Erythroblast (primary cell): ENCODE results near the gene USPL1.

ENCODE experiments used
- DNase-seq, 2 experiments: peaks; one replicate each; lab custom pipeline; 2025; lab: John Stamatoyannopoulos, UW
- GATA1 ChIP-seq: IDR thresholded peaks from 2 replicates; pipeline ENCODE4 v1.6.1; 2011; ENCODE audit warnings: low read depth, mild to moderate bottlenecking, control low read depth, low read length, moderate library complexity
- POLR2A ChIP-seq: IDR thresholded peaks from 2 replicates; pipeline ENCODE4 v1.6.1; 2011; ENCODE audit warnings: mild to moderate bottlenecking, low read length

The USPL1 gene

DNA sequence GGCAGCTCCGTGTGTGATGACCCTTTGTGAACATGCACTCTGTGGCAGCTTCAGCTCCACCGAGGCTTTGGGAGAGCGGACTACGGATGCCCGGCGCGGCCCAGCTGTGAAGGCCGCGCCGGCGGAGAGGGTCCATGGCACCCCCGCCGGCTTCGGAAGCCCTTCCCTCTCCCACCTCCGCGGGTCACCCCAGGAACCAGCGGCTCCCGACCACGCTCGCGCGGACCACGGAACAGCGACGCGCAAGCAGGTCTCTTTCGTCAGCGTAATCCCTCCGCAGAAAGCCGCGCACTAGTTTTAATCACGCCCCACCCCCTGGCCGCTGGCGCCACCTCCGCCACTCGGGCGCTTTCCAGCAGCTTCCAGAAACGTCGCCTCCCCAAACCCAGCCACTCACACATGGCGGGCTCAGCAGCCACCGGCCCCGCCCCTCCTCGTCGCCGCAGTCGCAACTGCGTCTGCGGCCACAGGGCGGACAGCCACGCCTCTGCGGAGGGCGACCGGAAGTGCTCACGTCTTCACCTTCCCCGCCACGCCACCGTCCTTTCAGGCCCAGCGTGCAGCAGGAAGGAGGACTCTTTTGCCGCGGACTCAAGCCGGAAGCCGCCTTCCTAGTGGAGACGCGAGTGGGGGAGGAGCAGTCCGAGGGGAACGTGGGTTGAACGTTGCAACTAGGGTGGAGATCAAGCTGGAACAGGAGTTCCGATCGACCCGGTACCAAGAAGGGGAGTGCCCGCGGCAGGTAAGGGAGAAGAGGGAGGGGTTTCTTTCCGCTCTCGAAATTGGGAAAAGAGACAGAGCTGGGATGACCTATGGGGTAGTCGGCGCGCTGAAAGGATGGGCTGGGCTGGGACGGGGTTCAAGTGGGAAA is at the start of gene USPL1:
Gene USPL1 (plus strand): TSS at position 606 of the 871 bp plus-strand sequence. CDS start 3,221 bp downstream, outside the sequence.
- DNase-seq = peak; percentile 100
- TF ChIP-seq POLR2A (peak; percentile 99), GATA1 (no peak)

DNA sequence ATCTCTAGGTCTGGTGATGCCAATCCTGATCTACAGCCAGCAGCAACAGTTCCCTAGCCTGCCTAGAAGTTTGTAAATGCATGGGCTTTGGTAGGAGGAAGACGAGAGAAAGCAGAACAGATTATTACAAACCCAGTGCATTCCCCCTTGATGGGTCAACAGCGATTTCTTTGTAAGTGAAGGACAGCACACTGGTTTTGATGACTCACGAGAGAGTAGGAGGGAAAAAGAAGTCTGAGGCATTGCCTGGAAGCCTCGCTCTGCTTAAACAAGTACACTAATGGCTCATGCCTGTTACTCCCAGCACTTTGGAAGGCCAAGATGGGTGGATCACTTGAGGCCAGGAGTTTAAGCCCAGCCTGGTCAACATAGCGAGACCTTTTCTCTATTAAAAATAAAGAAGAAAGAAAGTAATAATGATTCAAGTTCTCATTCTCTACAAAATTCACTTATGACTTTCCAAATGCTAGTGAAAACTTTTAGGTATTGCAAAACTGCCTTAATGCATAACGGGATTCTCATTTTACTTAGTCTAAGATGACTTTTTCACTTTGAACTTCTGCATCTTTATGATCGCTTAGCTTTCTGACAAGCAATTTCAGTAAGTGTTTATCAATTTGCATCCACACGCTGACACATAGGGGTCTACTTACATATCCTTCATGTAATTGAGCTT is 47.7 kb upstream of the USPL1 start:
- peak in 1 of 2 experiments; percentile 10 for DNase-seq
- TF ChIP-seq POLR2A = no peak
- TF ChIP-seq GATA1 = no peak

DNA sequence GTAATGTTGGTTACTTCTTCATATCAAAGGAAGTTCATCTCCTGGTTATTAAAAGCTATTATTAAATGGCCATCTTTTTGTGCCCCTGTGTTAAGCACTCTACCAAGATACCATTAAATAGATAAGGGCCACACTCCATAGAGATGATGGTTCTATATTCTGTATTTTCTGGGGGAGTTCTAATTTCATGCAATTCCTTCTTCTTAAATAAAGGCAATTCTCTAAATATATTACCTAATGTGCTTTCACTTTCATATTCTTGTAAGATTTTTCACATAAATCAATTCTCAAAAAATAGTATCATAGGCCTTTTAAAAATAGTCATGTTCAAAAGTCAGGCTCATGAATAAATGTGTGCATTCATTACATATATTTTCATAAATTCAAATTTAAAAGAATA is 47.0 kb upstream of the USPL1 start:
- TF ChIP-seq GATA1 (no peak), POLR2A (no peak)
- DNase-seq = no peak

DNA sequence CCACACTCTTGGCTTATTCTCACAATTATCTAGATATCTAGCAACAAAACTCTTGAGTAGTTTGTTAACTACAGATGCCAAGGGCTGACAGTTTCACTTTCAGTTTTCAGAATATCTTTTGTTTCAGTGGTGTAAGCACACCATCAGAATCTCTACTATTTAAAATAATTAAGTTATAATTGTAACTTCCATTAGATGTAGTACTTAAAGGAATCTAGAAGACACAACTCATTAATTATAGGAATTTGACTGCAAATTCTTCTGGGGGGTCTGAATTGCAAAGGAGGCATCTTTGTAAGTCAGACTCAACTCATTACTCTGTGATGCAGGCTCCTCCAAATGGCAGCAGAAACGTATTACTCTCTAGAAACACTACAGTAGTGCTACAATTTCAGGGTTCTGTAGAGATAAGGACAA is 44.9 kb upstream of the USPL1 start:
- TF ChIP-seq POLR2A (peak; percentile 21), GATA1 (no peak)
- DNase-seq = peak; percentile 75 to 79

- TF ChIP-seq GATA1 (no peak), POLR2A (no peak)
- DNase-seq = peak; percentile 82 to 90
These were observed 41.2 kb upstream of the USPL1 start for GRCh38 chr13:30576528-30576927.

GRCh38 chr13:30577401-30577852 is 40.3 kb upstream of the USPL1 start:
- TF ChIP-seq POLR2A (no peak), GATA1 (no peak)
- DNase-seq = peak; percentile 54 to 81

GRCh38 chr13:30580852-30581502 is 36.7 kb upstream of the USPL1 start:
- no peak for TF ChIP-seq POLR2A
- no peak for TF ChIP-seq GATA1
- peak in 1 of 2 experiments; percentile 17 for DNase-seq

GRCh38 chr13:30581582-30581981 is 36.1 kb upstream of the USPL1 start:
- peak; percentile 41 to 59 for DNase-seq
- TF ChIP-seq GATA1 = no peak
- no peak for TF ChIP-seq POLR2A

DNA sequence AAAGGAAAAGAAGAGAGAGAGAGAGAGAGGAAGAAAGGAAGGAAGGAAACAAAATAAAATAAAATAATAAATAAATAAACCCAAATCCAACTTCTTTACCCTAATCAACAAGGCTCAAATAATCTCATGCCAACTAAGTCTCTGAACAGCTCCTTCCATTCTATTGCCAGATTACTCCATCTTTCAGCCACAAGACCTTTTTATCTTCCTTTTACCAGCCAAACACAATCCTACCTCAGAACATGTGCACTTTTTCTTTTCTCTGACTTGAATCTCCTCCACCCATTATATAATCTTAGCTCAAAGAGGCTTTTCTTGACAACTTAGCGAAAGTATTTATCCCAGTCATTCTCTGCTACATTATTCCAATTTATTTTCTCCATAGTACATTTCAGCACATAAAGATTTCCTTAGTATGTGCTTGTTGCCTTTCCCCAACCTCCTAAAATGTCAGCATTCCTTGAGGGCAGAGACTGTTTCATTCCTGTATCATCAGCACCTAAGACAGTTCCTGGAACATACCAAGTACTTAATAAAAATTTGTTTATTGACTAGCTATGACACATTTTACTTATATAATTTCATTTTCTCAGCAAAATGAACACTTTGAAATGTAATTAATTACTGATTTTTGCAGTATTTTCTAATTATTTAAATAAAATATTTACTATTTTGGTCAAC is 33.5 kb upstream of the USPL1 start:
- no peak for DNase-seq
- no peak for TF ChIP-seq POLR2A

- TF ChIP-seq GATA1 = no peak
- TF ChIP-seq POLR2A = no peak
- peak; percentile 7 to 19 for DNase-seq
These were observed 31.9 kb upstream of the USPL1 start for GRCh38 chr13:30585748-30586262.

DNA sequence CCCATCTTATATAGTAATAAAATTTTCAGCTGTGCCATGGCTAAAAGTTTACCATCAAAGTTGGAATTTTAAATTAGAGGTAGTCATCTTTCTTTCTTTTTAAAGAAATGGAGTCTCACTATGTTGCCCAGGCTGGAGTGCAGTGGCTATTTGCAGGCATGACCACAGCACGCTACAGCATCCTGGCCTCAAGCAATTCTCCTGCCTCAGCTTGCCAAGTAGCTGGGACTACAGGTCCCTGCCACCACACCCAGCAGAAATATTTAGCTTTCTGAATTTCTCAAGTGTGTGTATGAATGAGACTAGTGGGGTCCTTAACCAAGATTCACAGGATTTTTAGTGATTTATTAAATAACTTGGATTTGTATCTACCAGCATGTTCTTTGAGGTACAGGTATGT is 30.5 kb upstream of the USPL1 start:
- no peak for TF ChIP-seq GATA1
- DNase-seq = no peak

DNA sequence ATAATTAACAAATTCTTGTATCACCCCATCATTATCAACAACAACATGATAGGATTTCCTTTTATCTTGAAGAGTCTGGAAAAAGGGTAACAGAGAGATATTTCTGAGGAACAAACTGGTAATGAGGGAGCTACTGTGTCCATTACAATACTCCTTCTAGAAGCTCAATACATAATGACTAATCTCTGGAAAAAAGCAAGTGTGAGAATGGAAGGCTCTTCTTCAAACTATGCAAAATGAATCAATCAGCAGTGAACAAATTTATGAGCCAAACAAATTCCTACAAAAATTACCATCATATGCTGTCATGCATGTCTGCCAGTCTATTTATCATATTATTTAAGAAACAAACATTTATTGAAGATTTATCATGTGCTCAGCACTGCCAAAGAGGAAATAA is 30.0 kb upstream of the USPL1 start:
- DNase-seq = no peak
- no peak for TF ChIP-seq GATA1
- TF ChIP-seq POLR2A = no peak

DNA sequence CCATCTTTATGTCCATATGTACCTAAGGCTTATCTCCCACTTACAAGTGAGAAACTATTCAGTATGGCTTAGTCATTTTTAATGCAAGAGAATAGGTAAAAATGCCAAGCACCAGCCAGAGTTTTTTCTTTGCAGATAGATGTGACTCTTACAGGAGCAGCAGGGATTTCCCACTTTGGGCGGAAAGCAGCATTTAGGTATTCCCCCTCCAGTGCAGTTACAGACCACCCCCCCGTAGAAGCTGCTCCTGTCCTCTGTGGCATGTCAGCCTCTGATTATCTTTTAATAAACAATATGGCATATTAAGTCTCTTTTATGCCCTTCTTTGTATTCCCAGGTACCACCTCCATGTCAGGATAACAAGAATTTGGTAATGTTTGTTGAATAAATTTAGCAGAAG is 24.7 kb upstream of the USPL1 start:
- no peak for DNase-seq
- TF ChIP-seq GATA1 = no peak
- no peak for TF ChIP-seq POLR2A
